UCSD-AML1 (cell line): Measurements from ENCODE around the gene DPYD.

Experiments
- DNase-seq: peaks from one replicate; lab custom pipeline; 2025; ENCODE audit not compliant: unreplicated experiment; lab: John Stamatoyannopoulos, UW

DPYD gene

DNA sequence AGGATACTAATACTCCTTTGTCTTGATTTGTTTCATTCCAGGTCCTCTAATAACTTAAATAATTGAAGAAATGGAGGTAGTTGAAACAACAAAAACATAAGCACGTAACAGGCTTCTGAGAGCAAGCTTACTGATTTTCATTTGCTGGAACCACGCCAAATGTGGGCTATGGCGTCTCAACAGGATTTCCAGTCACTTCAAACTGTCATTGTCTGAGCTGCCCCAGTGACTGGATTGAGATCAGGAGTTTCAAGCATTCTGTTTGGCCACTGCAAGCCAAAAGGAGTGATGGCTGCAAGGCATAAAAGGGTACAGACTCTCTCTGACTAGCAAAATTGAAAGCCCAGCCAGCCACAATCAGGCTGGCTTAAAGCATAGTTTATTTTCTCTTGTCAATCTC lies 289.9 kb downstream of the DPYD start:
- no peak for DNase-seq

DNA sequence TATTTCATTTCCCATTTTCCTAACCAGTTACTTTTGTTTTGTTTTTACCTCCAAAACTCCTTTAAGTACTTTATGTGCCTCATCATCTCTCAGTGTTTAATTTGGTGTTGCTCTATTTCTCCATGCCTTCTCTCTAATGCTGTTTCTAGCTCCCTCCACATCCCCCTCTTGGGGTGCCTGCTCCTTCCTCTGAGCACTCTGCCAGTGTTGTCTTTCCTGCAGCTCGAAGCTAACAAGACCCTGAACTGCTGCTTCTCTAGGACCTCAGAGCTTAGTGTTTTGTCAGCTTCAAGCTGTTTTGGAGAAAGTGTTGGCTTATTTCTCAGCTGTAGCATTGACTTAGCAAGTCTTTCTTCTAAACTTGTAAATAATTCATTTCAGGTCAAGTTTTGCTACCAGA lies 290.6 kb downstream of the DPYD start:
- no peak for DNase-seq

DNA sequence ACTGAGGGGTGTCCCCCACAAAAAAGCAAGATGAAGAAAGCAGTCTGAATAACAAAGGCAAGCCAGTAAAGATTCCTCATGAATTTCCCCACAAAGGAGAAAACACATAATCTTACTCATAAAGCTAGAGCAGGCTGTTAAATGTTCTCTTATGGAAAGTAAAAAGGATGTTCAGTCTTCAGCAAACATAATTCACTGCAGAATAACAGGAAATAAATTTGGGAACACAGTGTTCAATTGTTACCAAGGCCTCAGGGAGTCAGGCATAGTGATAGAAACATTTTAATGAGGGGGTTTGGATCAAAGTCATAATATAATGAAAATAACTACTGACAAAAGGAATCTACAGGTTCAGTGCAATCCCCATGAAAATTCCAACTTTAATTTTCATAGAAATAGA lies 297.6 kb downstream of the DPYD start:
- DNase-seq: no peak

GRCh38 chr1:97621955-97622354 lies 298.9 kb downstream of the DPYD start:
- no peak for DNase-seq

DNA sequence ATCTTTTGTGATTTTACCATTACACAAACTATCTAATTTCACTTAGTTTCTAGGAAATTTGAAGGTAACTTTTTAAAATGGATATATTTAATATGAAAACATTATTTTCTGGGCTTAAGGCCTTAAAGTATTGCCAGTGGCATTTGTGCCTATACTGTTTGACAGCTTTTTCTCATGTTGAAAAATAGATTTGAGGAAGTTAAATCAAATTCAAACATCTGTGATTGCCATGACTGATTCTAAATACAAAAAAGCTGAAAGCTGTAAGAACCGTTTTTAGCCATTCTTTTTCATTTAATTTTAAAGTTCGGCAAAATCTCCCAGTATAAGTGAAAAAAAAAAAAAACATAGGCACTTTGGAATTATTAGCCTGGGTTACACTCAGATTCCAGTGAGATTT lies 301.1 kb downstream of the DPYD start:
- no peak for DNase-seq

- no peak for DNase-seq
Measured at GRCh38 chr1:97610748-97611147, 310.1 kb downstream of the DPYD start.

- no peak for DNase-seq
Measured at GRCh38 chr1:97610102-97610501, 310.7 kb downstream of the DPYD start.

DNA sequence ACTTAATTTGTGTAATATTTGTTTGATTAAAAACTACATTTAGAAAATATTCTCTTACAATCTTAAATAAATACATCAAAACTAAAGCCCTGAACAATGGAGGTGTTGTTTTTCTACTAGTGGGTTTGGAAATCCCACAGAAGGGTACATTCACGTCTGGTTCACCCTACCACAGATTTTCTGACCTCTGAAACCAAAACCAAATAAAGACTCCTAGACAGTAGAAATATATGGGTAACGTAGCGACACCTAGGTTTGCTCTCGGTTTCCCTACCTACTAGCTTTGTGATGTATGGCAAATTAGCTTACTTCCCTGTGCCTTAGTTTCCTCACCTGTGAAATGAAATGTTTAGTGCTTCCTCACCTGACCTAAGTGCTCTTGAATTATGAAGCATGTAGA lies 312.6 kb downstream of the DPYD start:
- no peak for DNase-seq

DNA sequence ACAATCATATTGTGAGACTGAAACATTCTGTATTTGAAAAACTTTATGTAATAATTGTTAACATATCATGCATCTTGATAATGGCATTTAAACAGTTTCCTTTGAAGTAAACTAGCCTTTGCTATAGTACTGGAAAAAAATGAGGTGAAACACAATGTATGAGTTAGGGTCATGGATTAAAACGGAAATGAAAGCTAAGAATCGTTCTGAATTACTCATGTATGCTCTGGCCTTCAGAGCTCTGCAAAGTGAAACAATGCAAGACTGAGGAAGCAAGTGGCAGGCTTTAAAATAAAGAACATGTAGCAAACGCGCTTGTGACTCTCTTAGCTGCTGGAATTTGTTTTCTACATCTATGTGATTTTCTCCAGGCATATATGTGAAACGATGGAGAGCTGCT lies 317.1 kb downstream of the DPYD start:
- no peak for DNase-seq

DNA sequence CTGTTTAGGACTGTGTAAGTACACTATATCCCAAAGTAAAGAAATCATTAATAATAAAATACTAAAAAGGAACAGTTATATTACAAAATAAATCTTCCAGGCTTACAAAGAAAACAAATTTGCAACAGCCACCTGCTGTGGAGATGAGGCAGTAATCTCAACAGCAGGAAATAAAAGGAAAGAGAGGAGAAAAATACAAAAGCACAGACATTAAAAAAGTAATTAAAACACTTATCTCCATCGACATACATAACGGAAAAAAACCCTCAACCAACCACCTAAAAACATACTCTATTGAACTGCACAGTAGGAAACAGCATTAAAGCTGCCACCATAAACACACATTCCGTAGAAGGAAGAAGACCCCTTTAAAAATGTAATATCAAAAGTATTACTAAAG lies 317.6 kb downstream of the DPYD start:
- DNase-seq: no peak

GRCh38 chr1:97599447-97599846 lies 321.4 kb downstream of the DPYD start:
- DNase-seq: no peak

GRCh38 chr1:97593192-97593591 lies 327.6 kb downstream of the DPYD start:
- no peak for DNase-seq

DNA sequence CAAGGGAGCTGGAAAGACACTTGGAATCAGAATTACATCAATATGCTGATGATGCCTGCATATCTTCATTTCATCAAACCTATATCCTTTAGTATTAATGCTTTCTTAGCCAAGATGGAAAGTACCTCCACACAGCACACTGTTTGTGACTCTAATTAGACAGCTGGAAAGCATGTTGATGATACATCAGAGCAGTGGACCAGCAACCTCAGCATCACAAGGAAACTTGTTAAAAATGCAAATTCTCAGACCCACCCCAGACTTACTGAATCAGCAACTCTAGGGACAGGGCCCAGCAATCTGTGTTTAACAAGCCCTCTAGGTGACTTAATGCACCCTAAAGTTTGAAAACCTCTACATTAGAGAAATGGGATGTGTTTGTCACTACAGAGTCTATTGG lies 332.1 kb downstream of the DPYD start:
- no peak for DNase-seq

GRCh38 chr1:97581614-97582051 lies 339.2 kb downstream of the DPYD start:
- no peak for DNase-seq

GRCh38 chr1:97577613-97578012 lies 343.2 kb downstream of the DPYD start:
- no peak for DNase-seq

DNA sequence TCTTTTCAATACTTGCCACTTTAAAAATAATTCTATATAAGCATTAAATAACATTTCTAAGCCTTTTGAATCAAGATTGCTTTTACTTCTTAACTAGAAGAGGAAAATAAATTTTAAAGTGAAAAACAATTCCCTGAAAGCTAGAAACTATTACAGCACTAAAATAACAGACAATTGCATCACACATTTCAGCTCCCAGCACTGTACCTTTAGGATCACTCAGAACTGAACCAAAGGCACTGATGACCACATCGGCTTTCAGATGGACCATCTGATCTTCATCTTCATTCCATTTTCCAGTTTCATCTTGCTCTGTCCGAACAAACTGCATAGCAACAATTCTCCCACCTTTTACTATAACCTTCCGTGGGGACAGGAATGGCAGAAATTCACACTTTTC lies 347.3 kb downstream of the DPYD start:
- no peak for DNase-seq

DNA sequence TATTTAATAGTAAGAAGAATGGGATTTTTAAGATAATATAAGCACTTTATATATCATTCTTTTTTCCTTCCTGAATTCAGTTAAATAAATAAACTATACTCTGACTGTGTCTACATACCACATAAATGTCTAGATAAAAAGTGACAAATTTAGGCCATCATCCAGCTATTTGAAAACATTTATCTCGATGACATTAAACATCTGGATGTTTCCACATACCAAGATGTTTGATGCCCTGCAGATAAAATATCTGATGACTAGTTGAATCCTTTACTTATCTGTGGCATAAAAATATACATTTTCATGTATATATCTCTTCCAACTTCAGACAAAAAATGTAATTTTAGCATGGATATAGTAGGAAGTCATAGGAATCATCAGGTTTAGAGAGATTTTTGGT lies 348.3 kb downstream of the DPYD start:
- DNase-seq: no peak

- DNase-seq: no peak
Measured at GRCh38 chr1:97571760-97572159, 349.1 kb downstream of the DPYD start.

- DNase-seq: no peak
Measured at GRCh38 chr1:97570691-97571090, 350.1 kb downstream of the DPYD start.

DNA sequence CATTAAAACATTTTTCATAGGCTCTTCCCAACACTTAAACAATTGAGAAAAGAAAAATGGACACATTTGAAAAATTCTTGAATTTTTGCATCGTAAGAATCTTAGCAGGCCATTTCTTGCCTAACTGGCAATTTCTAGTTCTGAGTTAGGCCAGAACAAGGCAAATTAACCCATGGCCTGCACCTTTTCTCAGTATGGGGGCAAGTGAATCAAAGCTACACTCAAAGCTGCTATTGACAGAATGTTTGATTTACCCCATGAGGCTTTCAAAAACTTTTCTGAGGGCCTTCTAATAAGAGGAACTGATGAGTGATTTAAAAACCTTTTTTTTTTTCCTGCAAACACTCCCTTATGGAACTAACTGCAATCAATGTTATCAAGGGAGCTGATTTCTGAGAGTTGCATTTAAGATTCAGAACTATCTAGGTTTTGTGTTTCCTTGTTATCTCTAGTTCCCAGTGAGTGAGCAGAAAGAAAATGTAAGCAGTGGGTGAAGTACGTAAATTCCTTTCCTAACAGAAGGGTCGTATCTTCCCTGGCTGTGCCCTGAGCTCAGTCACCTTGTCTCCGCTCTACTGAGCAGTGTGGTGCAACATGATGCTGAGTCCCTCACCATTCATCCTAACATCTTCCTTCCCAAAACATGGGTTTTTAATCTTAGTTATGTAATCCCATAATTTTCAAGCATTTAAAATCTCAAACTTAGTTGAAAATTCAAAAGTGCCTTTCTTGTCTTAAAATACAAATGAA lies 353.7 kb downstream of the DPYD start:
- no peak for DNase-seq

GRCh38 chr1:97565886-97566285 lies 354.9 kb downstream of the DPYD start:
- no peak for DNase-seq

DNA sequence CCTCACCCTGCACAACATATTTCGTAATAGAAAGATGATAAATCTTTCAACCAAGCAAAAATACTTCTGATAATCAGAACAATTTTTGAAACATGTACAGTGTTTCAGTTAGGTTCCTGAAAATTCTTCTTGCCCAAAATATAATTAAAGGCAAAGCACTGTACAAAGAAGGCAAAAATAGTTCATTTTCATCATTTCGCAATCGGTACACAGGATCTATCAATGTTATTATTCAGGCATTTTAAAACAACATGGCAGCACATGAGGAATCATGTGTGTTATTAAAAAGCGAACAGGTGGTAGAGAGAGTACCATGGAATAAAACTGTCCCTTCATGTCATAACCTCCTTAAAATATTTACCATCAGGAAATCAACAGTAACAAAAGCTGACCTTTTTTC lies 356.9 kb downstream of the DPYD start:
- no peak for DNase-seq

DNA sequence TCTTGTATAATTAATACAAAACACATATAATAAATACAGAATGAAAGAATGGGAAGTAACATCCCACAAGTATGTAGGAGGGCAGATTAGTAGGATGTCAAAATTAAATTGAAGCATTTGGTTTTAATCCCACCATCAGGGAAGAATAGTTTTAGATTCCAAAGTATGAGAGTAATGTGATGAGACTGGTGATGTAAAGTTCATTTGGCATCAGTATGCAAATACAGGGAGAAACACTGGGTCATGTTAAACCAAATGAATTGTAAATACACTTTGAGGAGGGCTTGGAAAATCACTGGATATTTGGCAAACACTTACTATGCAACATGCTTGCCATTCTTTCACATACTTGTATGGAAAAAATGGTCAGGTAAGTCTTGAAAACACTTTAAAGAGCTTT lies 358.8 kb downstream of the DPYD start:
- DNase-seq: no peak
